RPMI8226 (cell line): ENCODE data around the gene PTPRE.

Experiments
- DNase-seq: peaks from one replicate; pipeline ENCODE4 v3.0.0-alpha.2; 2015

Gene PTPRE

DNA sequence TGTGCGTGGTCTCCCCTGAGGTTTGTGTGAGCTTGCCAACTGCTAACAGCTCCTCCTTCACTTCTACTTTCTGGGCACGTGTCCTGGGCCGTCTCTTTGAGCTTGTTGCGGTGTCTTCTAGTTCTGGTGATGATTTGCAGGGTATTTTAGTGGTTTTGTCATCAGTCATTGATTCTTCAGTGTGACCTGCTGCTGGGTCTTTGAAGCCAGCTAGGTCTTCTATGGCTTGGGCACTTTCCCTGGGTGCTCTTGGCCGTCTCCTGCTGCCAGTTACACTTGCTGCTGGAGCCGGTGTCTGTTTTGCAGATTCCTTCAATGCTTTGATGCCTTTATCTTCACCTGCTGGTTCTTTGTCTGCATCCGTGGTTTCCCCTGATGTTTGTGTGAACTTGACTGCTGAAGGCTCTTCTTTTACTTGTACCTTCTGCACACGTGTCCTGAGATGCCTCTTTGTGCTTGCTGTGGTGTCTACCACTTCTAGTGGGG, 196.4 kb downstream of the PTPRE start:
- no peak for DNase-seq

DNA sequence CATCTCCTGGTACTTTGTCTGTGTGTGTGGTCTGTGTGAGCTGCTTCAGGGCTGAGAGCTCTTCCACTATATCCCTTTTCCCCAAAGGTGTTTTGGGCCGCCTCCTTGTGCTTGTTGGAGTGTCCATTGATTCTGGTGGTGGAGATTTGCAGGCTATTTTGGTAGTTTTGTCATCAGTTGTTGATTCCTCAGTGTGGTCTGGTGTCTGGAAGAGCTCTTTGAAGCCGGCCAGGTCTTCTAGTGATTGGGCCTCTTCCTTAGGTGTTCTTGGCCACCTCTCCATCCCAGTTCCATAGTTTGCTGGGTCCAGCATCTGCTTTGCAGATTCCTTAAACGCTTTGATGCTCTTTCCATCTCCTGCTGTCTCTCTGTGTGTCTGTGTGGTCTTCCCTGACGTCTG, 198.5 kb downstream of the PTPRE start:
- DNase-seq, result no peak

GRCh38 chr10:128109707-128110106, 202.8 kb downstream of the PTPRE start:
- DNase-seq, result no peak

DNA sequence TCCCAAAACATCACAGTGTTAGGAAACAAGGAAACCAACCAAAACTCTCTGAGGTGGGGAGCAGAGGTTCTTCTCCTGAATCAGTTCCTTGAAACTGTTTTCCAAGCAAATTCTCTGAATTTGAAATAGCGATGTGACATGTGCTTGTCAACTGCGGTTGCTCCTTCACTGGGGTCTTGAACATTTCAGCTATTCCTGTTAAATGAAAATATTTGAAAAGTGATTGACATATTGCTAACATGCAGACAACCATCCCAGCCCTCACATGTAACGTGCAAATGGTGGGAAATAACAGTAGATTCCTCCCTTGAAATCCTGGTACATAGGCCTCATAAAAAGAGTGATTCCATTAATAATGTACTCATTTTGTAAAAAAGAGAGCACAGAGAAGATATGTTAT, 203.4 kb downstream of the PTPRE start:
- no peak for DNase-seq

- no peak for DNase-seq
Observed at GRCh38 chr10:128111696-128112095, 204.8 kb downstream of the PTPRE start.

GRCh38 chr10:128113026-128113425, 206.1 kb downstream of the PTPRE start:
- DNase-seq, result no peak

- no peak for DNase-seq
Observed at GRCh38 chr10:128114901-128115300, 208.0 kb downstream of the PTPRE start.

GRCh38 chr10:128115356-128115755, 208.5 kb downstream of the PTPRE start:
- DNase-seq, result no peak

DNA sequence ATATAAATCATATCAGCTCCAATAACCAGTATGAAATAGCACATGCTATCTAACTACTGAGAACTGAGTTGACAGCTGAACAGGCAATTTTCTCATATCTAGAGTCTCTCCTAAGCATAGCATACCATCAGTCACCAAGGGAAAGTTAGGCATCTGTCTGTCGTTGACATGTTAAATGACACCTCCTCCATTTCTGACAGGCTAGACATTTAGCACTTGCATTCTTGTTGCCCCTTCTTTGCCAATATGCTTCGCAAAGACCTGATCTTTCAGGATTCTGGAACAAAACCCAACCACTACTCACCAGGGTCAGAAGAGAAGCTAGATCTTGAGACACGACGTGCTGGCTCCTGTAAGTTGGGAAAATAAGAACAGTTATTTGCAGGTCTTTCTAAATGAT, 209.3 kb downstream of the PTPRE start:
- DNase-seq, result no peak

DNA sequence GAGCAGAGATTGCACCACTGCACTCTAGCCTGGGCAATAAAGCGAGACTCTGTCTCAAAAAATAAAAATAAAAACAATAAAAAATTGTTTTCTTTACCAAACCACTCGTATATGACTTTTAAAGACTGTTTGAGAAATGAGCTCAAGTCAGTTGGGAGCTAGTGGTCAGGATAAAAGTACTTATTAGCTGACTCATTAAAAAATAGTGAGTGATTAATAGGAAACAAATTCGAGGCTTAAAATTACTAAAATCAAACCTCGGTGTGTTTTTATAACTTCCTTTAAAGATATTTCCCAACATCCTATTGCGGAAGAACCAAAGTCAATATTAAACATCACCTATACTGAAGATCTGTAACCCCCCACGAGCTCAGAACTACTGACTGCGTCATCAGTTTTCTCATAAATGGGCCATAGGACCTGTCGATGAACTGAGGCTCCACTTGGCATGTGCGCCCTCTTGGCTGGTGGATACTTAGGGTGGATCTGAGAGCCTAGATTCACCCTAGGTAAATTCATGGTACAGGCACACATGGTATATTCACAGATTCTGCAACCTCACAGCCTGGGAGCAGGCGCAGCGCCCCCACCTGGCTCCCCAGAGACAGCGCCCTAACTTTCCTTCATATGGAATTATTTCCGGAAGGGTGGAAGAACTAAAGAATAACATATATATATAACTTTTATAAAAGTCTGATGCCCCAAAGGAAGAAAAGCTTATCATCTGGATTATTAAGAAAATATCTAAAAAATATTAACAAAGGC, 210.1 kb downstream of the PTPRE start:
- DNase-seq, result no peak

DNA sequence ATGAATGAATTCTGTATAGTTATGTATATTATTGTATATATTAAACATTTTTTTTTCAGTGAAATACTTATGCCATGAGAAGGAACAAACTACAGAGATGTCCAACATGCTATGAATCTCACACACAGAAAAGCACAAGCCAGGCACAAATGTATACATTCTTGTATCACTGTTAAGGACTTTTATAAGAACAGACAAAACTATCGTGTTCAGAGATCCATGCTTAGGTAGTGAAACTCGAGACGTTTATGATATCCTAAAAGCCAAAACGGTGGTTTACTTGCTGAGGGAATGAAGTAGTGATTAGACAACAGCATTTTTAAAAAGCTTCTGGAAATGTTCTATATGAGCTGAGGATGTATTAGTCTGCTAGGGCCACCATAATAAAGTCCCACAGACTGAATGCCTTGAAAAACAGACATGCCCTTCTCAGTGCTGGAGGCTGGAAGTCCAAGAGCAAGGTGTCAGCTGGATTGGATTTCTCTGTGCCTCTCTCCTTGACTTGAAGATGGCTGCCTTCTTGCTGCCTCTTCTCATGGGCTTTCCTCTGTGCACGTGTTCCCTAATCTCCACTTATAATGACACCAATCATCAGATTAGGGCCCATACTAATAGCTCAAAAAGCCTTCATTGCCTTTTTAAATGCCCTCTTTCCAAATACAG, 215.0 kb downstream of the PTPRE start:
- no peak for DNase-seq

- DNase-seq, result no peak
Observed at GRCh38 chr10:128122931-128123330, 216.0 kb downstream of the PTPRE start.

- DNase-seq, result no peak
Observed at GRCh38 chr10:128123846-128124245, 216.9 kb downstream of the PTPRE start.

DNA sequence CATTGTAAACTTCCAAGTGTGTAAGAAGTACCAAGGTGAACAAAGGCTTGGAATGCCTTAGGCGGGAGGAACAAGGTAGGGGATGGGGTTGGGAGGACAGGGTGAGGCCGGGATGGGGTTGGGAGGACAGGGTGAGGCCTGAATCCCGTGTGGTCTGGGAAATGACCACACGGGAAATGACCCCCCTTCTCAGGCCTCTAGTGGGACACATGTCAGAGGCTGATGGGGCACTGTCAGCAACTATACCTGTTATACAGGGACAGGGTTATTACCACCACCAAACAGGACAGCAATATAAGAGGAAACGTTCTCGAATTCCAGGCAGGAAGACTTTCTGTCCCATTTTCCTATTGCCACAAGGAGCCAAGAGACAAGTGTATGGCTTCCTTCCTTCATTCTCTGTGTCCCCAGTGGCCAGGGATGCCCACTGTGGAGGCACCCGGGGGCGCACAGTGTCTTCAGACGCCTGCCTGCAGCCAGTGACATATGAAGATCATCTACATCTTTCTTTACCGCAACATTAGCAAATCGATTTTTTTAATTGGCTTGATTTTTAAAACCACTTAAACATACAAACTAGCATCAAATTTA, 218.0 kb downstream of the PTPRE start:
- no peak for DNase-seq

DNA sequence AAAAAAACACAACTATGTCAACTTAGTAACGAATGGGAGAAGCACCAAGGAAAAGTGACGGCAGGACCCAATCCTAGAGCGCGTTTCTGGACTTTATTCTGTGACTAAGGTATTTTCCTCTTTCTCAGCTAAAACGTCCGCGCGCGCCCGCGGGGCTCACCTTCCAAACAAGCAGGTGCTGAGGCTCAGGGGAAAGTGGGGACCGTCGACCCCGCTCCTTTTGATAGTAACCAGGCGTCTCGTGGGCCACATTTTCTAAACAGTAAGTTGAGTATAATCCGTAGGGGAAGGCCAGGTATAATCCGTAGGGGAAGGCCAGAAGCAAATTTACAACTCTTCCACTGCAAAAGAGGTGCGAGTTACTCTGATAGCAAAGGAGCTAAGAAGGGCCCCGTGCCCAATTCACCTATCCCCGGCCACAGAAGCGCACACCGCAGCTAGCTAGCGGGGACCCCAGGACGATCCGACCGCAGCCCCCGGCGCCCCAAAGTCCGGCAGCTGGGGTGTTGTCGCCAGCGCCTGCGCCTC, 218.6 kb downstream of the PTPRE start:
- DNase-seq, result peak; percentile 10

DNA sequence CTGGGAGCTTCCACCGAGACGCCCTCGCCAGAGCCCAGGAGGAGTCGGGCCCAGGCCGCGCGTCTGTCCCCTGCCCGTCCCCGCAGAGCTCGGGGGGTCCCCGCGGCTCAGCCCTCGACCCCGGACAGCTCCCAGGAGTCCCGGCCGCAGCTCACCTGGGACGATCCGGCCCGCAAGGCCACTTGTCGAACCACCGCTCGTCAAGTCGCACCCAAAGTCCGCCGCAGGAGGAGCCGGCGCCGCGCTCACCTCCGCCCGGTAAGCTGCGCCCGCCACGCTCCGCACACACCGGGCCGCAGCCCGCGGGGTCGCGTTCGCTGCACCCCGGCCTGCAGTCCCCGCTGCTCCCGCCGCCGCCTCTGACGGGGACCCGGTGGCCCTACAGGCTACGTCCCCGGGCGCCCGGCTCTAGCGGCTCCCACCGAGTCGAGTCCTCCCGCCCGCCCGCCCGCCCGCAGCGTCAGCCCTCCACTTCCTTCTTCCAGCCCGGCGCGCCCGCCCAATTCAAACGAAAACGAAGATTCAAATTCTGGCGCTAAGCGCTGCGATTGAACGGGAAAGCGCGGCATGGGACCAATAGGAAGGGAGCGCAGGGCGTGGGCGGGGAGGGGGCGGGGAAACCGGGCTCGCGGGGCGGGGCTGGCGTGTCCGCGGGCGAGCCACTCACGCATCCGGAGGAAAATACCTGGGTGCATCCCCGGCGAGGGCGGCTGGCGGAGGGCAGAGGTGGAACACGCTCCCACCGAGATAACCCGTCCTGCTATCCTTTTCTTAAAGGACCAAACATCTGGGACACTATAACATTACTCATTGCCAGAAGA, 219.3 kb downstream of the PTPRE start, which contains the start of gene MKI67:
Gene MKI67, minus strand, starts transcription at position 480 of the 821 bp plus-strand sequence. CDS start 756 bp downstream, outside the sequence.
- DNase-seq, result peak; percentile 83

- no peak for DNase-seq
Observed at GRCh38 chr10:128128582-128128981, 221.7 kb downstream of the PTPRE start.

DNA sequence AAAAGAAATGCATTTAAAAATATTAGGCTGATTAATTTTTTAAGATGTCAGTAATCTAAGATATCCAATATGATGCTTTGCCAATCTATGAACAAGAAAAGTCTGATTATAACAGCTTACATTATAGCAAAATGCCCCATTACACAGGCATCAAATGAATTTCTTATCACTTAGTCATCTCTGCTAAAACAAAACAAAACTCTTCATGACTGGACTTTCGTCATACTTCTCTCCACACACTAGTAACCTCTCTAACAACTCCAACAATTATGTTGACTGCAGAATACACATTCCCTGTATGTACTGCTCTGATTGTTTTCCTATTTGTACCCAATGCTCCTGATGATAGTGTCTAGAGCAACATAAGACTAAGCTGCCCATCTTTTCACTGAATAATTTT, 223.1 kb downstream of the PTPRE start:
- no peak for DNase-seq
